NB4 (cell line): ENCODE results near the gene CBY1.
A peak's percentile ranks its signal among the peaks of the same experiment; 100 is the strongest.

Experiments
- CTCF ChIP-seq: IDR thresholded peaks from one replicate; pipeline ENCODE4 v1.5.1; 2012; ENCODE audit warnings: low read depth, low read length
- MAX ChIP-seq: IDR thresholded peaks from 2 replicates; pipeline ENCODE4 v1.6.1; 2011; ENCODE audit warnings: low read depth, low read length
- MYC ChIP-seq: IDR thresholded peaks from 2 replicates; pipeline ENCODE4 v1.6.1; 2011; ENCODE audit warnings: low read depth, low read length
- POLR2A ChIP-seq: IDR thresholded peaks from 2 replicates; pipeline ENCODE4 v1.6.1; 2011; ENCODE audit warnings: mild to moderate bottlenecking; ENCODE audit not compliant: insufficient read length; ENCODE audit errors: extremely low read depth

- TF ChIP-seq CTCF: no peak
- peak; percentile 14; the same call in 1 of the 2 replicates for TF ChIP-seq MAX
- TF ChIP-seq POLR2A: no peak
- TF ChIP-seq MYC: no peak
These were observed 28.0 kb upstream of the CBY1 start for GRCh38 chr22:38628444-38628843.
